Stimulated activated CD4-positive, alpha-beta T cell treated with anti-CD3 and anti-CD28 coated beads, Interleukin-2, amount 100 ng/mL, for 48 hours (primary cell): Measurements from ENCODE around the gene GNPDA1.
A peak's percentile ranks its signal among the peaks of the same experiment; 100 is the strongest.

Experiments
- DNase-seq, 2 donors: peaks; one replicate each; pipeline ENCODE4 v3.0.0-alpha.2; 2020

Gene GNPDA1

GRCh38 chr5:141951332-141951781 is 61.5 kb downstream of the GNPDA1 start:
- DNase-seq = peak in 1 of 2 donors; percentile 23
